OCI-LY7 (cell line): ENCODE data around the gene RNF152. TPM values are rescaled to one million over a fixed set of nuclear protein-coding genes. Genes with fewer than 3 reads are reported as not detected.

Experiments used
- BruUV-seq: library from RNA; stranded (reverse); fragments of 400-500 nt; replicated peaks from 2 replicates; lab custom pipeline; 2021; lab: Mats Ljungman, UMichigan
- CTCF ChIA-PET: fragments of 300-600 bp; sonication (Branson Sonifier 250); formaldehyde crosslinking; loops from one replicate; lab custom pipeline; 2022; ENCODE audit warnings: antibody characterized with exemption; ENCODE audit not compliant: unreplicated experiment; lab: Charles Lee
- POLR2A ChIA-PET: fragments of 300-600 bp; sonication (Branson Sonifier 250); formaldehyde crosslinking; loops from one replicate; lab custom pipeline; 2022; ENCODE audit warnings: antibody characterized with exemption; lab: Charles Lee
- DNase-seq: peaks from one replicate; pipeline ENCODE4 v3.0.0-alpha.2; 2015; ENCODE audit warnings: low spot score
- H2AFZ ChIP-seq: fragments of 200-600 bp; sonication (generic), shearing (Covaris generic); 2 replicates; pipeline ENCODE4 v1.6.1; 2014; ENCODE audit warnings: mild to moderate bottlenecking, antibody characterized with exemption, low read length, moderate library complexity
- H3K27ac ChIP-seq: fragments of 200-600 bp; sonication (generic); 2 replicates; pipeline ENCODE4 v1.5.1; 2014; ENCODE audit warnings: mixed run types, low read depth, mild to moderate bottlenecking, moderate library complexity, low read length, inconsistent platforms; ENCODE audit not compliant: poor library complexity, severe bottlenecking
- H3K36me3 ChIP-seq: fragments of 200-600 bp; sonication (generic); 2 replicates; pipeline ENCODE4 v1.6.1; 2014; ENCODE audit warnings: mild to moderate bottlenecking, antibody characterized with exemption, low read length, moderate library complexity, mixed read lengths; ENCODE audit not compliant: insufficient read depth
- H3K4me1 ChIP-seq: fragments of 200-600 bp; sonication (generic); 2 replicates; pipeline ENCODE4 v1.5.1; 2014; ENCODE audit warnings: mild to moderate bottlenecking, low read length; ENCODE audit not compliant: insufficient read depth, poor library complexity, severe bottlenecking
- H3K4me2 ChIP-seq: fragments of 200-600 bp; sonication (generic); 2 replicates; pipeline ENCODE4 v1.6.1; 2014; ENCODE audit warnings: mild to moderate bottlenecking, low read length
- H3K4me3 ChIP-seq: fragments of 200-600 bp; sonication (generic); 2 replicates; pipeline ENCODE4 v1.5.1; 2014; ENCODE audit warnings: mild to moderate bottlenecking, low read depth, low read length; ENCODE audit not compliant: poor library complexity, severe bottlenecking
- H3K79me2 ChIP-seq: fragments of 200-600 bp; sonication (generic); 2 replicates; pipeline ENCODE4 v1.6.1; 2016; ENCODE audit warnings: low read depth, mild to moderate bottlenecking, low read length, moderate library complexity, mixed read lengths; ENCODE audit not compliant: insufficient read depth
- H3K9me2 ChIP-seq: fragments of 200-600 bp; sonication (generic); 2 replicates; pipeline ENCODE4 v1.6.1; 2016; ENCODE audit warnings: mild to moderate bottlenecking, low read length, mixed read lengths; ENCODE audit not compliant: insufficient read depth
- H3K9me3 ChIP-seq: fragments of 200-600 bp; sonication (generic); 2 replicates; pipeline ENCODE4 v1.6.1; 2014; ENCODE audit warnings: mild to moderate bottlenecking, mixed run types, low read length, mixed read lengths
- H4K20me1 ChIP-seq: fragments of 200-600 bp; sonication (generic); 2 replicates; pipeline ENCODE4 v1.6.1; 2014; ENCODE audit warnings: mild to moderate bottlenecking, antibody characterized with exemption, low read length, moderate library complexity, mixed read lengths; ENCODE audit not compliant: insufficient read depth
- EZH2phosphoT487 ChIP-seq: fragments of 200-600 bp; sonication (generic); IDR thresholded peaks from 2 replicates; pipeline ENCODE4 v1.6.1; 2018; ENCODE audit warnings: low read depth, borderline replicate concordance, mild to moderate bottlenecking, mixed run types, antibody characterized with exemption, low read length, moderate library complexity, mixed read lengths
- intact Hi-C: fragments of 100-400 bp; cut with micrococcal nuclease; formaldehyde crosslinking; loops from one replicate; pipeline ENCODE4 v1.10.0; 2022; ENCODE audit not compliant: unreplicated experiment
- total RNA-seq, 2 experiments: library from RNA; depleted of rRNA in 1 of 2; stranded (reverse); fragments of >200 nt in 1 of 2; shearing (Covaris generic) in 1 of 2; gene quantifications; 2 replicates each; pipeline ENCODE4 v1.2.3, GENCODE V29; 2014 to 2022
- TF ChIP-seq, protein P1 (sequence below): fragments of 200-600 bp; sonication (generic); conservative IDR thresholded peaks from 2 replicates; pipeline ENCODE4 v1.5.1; 2014; ENCODE audit warnings: mild to moderate bottlenecking, antibody characterized with exemption, low read length, moderate library complexity, mixed read lengths

Gene RNF152
- total RNA-seq, 2 experiments from 2014 or later = not detected

GRCh38 chr18:61832858-61833257, 59.9 kb downstream of the RNF152 start:
- CTCF ChIA-PET = no interaction called here
- no TSS peak for BruUV-seq

GRCh38 chr18:61831071-61831470, 61.7 kb downstream of the RNF152 start:
- Histone ChIP-seq H4K20me1 (no peaks in the 10 kb centered on the region), H3K4me1 (no peaks in the 10 kb centered on the region), H3K9me3 (no peaks in the 10 kb centered on the region), H3K9me2 (no peaks in the 10 kb centered on the region), H3K79me2 (no peaks in the 10 kb centered on the region), H3K4me3 (no peak overlapping the region), H3K27ac (no peak overlapping the region), H3K4me2 (no peak overlapping the region), H2AFZ (no peak overlapping the region), H3K36me3 (no peaks in the 10 kb centered on the region)
- TF ChIP-seq, protein P1, sequence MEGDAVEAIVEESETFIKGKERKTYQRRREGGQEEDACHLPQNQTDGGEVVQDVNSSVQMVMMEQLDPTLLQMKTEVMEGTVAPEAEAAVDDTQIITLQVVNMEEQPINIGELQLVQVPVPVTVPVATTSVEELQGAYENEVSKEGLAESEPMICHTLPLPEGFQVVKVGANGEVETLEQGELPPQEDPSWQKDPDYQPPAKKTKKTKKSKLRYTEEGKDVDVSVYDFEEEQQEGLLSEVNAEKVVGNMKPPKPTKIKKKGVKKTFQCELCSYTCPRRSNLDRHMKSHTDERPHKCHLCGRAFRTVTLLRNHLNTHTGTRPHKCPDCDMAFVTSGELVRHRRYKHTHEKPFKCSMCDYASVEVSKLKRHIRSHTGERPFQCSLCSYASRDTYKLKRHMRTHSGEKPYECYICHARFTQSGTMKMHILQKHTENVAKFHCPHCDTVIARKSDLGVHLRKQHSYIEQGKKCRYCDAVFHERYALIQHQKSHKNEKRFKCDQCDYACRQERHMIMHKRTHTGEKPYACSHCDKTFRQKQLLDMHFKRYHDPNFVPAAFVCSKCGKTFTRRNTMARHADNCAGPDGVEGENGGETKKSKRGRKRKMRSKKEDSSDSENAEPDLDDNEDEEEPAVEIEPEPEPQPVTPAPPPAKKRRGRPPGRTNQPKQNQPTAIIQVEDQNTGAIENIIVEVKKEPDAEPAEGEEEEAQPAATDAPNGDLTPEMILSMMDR = no peak
- TF ChIP-seq EZH2phosphoT487 = no peak
- ChIA-PET CTCF (no interaction called here), POLR2A (no interaction called here)
- DNase-seq = no peak
- intact Hi-C loops = no loop called here
- no TSS peak for BruUV-seq

More at GRCh38 chr18:61832858-61833257, 59.9 kb downstream of the RNF152 start:
- H2AFZ ChIP-seq = no peak overlapping the region
- no peak overlapping the region for H3K27ac ChIP-seq
- H3K36me3 ChIP-seq = no peaks in the 10 kb centered on the region
- no peaks in the 10 kb centered on the region for H3K9me3 ChIP-seq
- TF ChIP-seq, protein P1 = no peak
- no peak for TF ChIP-seq EZH2phosphoT487
- no peaks in the 10 kb centered on the region for H4K20me1 ChIP-seq
- no peak overlapping the region for H3K4me3 ChIP-seq
- intact Hi-C loops = no loop called here
- no peaks in the 10 kb centered on the region for H3K79me2 ChIP-seq
- no peak for DNase-seq
- H3K4me2 ChIP-seq = no peak overlapping the region
- H3K9me2 ChIP-seq = no peaks in the 10 kb centered on the region
- POLR2A ChIA-PET = no interaction called here
- no peaks in the 10 kb centered on the region for H3K4me1 ChIP-seq

DNA sequence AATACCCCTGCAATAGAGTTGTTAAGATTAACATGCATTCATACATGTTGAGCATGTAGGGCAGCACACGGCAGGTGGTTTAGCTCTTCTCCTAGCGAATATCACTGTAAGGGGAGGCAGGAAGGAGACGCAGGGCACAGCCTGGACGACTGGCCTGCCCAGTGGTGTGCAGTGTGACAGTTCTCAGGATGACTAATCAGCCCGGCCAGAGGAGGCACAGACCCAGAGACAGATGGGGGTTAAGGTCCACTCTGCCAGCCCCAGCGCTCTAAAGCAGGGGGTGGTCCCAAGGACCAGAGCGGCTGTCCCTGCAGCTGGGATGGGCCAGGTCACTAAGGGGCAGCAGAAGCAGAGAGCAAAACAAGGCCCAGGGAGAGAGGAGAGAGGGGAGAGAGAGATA, 63.7 kb downstream of the RNF152 start:
- Histone ChIP-seq H3K4me3 (no peak overlapping the region), H3K9me2 (no peaks in the 10 kb centered on the region), H3K9me3 (no peaks in the 10 kb centered on the region), H3K4me2 (no peak overlapping the region), H3K79me2 (no peaks in the 10 kb centered on the region), H3K4me1 (no peaks in the 10 kb centered on the region), H3K36me3 (no peaks in the 10 kb centered on the region), H4K20me1 (no peaks in the 10 kb centered on the region), H2AFZ (no peak overlapping the region), H3K27ac (no peak overlapping the region)
- DNase-seq = no peak
- TF ChIP-seq, protein P1 = no peak
- TF ChIP-seq EZH2phosphoT487 = no peak
- intact Hi-C loops = no loop called here
- ChIA-PET CTCF (no interaction called here), POLR2A (no interaction called here)
- no TSS peak for BruUV-seq
